Hematopoietic multipotent progenitor cell treated with erythropoietin and hydrocortisone succinate and interleukin-3 and kit ligand, for 15 days (in vitro differentiated cells): ENCODE measurements around the gene SPTBN4.
"Not testable (repeated sequence)": the region's sequence is repeated elsewhere in the genome, so short reads cannot be mapped to it uniquely, and the experiment has no call there.

Experiments
- DNase-seq: peaks from one replicate; pipeline ENCODE4 v3.0.0-alpha.2; 2015; ENCODE audit warnings: low spot score

SPTBN4 gene

GRCh38 chr19:40507892-40508291, 41.1 kb downstream of the SPTBN4 start:
- no peak for DNase-seq

GRCh38 chr19:40508739-40509260, 42.0 kb downstream of the SPTBN4 start:
- DNase-seq = no peak

- no peak for DNase-seq
These were observed 43.8 kb downstream of the SPTBN4 start for GRCh38 chr19:40510526-40511115.

- no peak for DNase-seq
These were observed 44.7 kb downstream of the SPTBN4 start for GRCh38 chr19:40511487-40511886.

- no peak for DNase-seq
These were observed 45.3 kb downstream of the SPTBN4 start for GRCh38 chr19:40512110-40512472.

GRCh38 chr19:40512473-40513344, 45.9 kb downstream of the SPTBN4 start:
- no peak for DNase-seq

GRCh38 chr19:40513345-40513678, 46.5 kb downstream of the SPTBN4 start:
- DNase-seq = no peak

- DNase-seq = no peak
These were observed 47.0 kb downstream of the SPTBN4 start for GRCh38 chr19:40513741-40514315.

- DNase-seq = no peak
These were observed 50.4 kb downstream of the SPTBN4 start for GRCh38 chr19:40517248-40517647.

GRCh38 chr19:40519352-40520322, 52.8 kb downstream of the SPTBN4 start:
- peak; percentile 68 for DNase-seq

GRCh38 chr19:40521276-40521675, 54.5 kb downstream of the SPTBN4 start:
- peak; percentile 48 for DNase-seq

GRCh38 chr19:40521900-40522299, 55.1 kb downstream of the SPTBN4 start:
- not testable (repeated sequence) for DNase-seq

- DNase-seq = peak; percentile 77
These were observed 56.7 kb downstream of the SPTBN4 start for GRCh38 chr19:40523322-40524047.

GRCh38 chr19:40524133-40524549, 57.3 kb downstream of the SPTBN4 start:
- DNase-seq = peak; percentile 49

- no peak for DNase-seq
These were observed 57.9 kb downstream of the SPTBN4 start for GRCh38 chr19:40524655-40525054.

- DNase-seq = no peak
These were observed 58.6 kb downstream of the SPTBN4 start for GRCh38 chr19:40525234-40526051.

- no peak for DNase-seq
These were observed 61.3 kb downstream of the SPTBN4 start for GRCh38 chr19:40528078-40528477.

- no peak for DNase-seq
These were observed 61.8 kb downstream of the SPTBN4 start for GRCh38 chr19:40528533-40529092.

- peak; percentile 91 for DNase-seq
These were observed 62.5 kb downstream of the SPTBN4 start for GRCh38 chr19:40529093-40529954.
